Parathyroid adenoma (tissue), 2 donors: Measurements from ENCODE around the gene MAJIN.

Experiments
- H2AFZ ChIP-seq: fragments of 300-600 bp; sonication (generic); one replicate; pipeline ENCODE4 v1.7.0; 2017; ENCODE audit warnings: antibody characterized with exemption, mild to moderate bottlenecking
- H3K27ac ChIP-seq: fragments of 300-600 bp; sonication (generic); one replicate; pipeline ENCODE4 v1.7.0; 2017
- H3K27me3 ChIP-seq: fragments of 300-600 bp; sonication (generic); one replicate; pipeline ENCODE4 v1.7.0; 2017; ENCODE audit warnings: low read length; ENCODE audit not compliant: control insufficient read depth, insufficient read depth
- H3K36me3 ChIP-seq: fragments of 300-600 bp; sonication (generic); one replicate; pipeline ENCODE4 v1.7.0; 2017; ENCODE audit warnings: low read length; ENCODE audit not compliant: control insufficient read depth, insufficient read depth
- H3K4me1 ChIP-seq: fragments of 300-600 bp; sonication (generic); one replicate; pipeline ENCODE4 v1.7.0; 2017; ENCODE audit warnings: control low read depth
- H3K4me2 ChIP-seq: fragments of 300-600 bp; sonication (generic); one replicate; pipeline ENCODE4 v1.7.0; 2017; ENCODE audit warnings: low read length
- H3K4me3 ChIP-seq: fragments of 300-600 bp; sonication (generic); one replicate; pipeline ENCODE4 v1.7.0; 2017; ENCODE audit warnings: low read depth, low read length
- H3K79me2 ChIP-seq: fragments of 300-600 bp; sonication (generic); one replicate; pipeline ENCODE4 v1.7.0; 2017; ENCODE audit warnings: control low read depth
- H3K9ac ChIP-seq: fragments of 300-600 bp; sonication (generic); one replicate; pipeline ENCODE4 v1.7.0; 2017; ENCODE audit warnings: mild to moderate bottlenecking
- H3K9me3 ChIP-seq: fragments of 300-600 bp; sonication (generic); one replicate; pipeline ENCODE4 v1.7.0; 2017; ENCODE audit warnings: low read length; ENCODE audit not compliant: control insufficient read depth
- TF ChIP-seq, protein P1 (sequence below): fragments of 300-600 bp; sonication (generic); IDR thresholded peaks from one replicate; pipeline ENCODE4 v1.7.0; 2017; ENCODE audit warnings: antibody characterized with exemption, mild to moderate bottlenecking
- donor health status: primary hyperparathyroidism.

Gene MAJIN

DNA sequence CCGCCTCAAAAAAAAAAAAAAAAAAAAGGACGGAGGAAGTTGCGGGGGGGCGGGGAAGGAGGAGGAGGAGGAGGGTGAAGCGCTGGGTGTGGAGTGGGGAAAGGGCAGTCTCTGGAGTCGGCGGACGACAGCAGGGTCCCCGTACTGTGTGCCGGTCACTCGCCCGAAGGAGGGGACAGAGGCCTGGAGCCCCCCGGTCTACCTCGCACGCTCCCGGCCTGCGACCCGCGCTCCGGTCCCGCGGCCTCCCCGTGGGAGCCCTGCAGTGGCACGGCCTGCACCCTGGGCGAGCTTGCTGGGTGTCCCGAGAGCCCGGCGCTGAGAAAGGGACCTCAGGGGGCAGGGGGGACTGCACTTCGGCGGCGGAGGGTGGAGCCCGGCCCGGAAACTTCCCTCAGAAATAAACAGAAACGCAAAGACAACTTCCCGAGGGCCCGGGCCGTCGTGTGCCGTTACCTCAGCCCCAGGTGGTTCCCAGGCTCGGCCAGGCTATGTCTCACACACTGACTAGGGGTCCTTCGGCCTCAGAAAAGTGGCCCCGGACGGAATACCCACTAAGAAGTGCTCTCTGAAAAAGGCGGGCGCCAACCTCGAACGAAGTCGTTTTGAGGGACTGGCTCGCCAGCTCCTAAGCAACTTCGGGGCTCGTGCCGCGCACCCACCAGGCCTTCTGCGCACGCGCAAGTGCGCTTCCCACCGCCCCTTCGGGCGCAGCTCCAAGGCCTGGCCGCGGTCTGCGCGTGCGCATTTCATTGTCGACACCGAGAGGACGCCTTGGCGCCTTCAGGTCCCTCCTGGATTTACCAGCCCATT is at the start of gene MAJIN:
MAJIN (minus strand) TSS at position 688 of the 813 bp plus-strand sequence. CDS start 12,703 bp downstream, outside the sequence.
- H3K9ac ChIP-seq: no peak within 1 kb of the TSS
- peak within 1 kb of the TSS; percentile 66 for H2AFZ ChIP-seq
- no peaks in the 10 kb centered on the region for H3K9me3 ChIP-seq
- no peak within 1 kb of the TSS for H3K27ac ChIP-seq
- H3K4me1 ChIP-seq: no peaks in the 10 kb centered on the region
- TF ChIP-seq, protein P1, sequence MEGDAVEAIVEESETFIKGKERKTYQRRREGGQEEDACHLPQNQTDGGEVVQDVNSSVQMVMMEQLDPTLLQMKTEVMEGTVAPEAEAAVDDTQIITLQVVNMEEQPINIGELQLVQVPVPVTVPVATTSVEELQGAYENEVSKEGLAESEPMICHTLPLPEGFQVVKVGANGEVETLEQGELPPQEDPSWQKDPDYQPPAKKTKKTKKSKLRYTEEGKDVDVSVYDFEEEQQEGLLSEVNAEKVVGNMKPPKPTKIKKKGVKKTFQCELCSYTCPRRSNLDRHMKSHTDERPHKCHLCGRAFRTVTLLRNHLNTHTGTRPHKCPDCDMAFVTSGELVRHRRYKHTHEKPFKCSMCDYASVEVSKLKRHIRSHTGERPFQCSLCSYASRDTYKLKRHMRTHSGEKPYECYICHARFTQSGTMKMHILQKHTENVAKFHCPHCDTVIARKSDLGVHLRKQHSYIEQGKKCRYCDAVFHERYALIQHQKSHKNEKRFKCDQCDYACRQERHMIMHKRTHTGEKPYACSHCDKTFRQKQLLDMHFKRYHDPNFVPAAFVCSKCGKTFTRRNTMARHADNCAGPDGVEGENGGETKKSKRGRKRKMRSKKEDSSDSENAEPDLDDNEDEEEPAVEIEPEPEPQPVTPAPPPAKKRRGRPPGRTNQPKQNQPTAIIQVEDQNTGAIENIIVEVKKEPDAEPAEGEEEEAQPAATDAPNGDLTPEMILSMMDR: no peak
- H3K4me2 ChIP-seq: peak within 1 kb of the TSS; percentile 69
- H3K4me3 ChIP-seq: peak within 1 kb of the TSS; percentile 74
- no peaks in the 10 kb centered on the region for H3K36me3 ChIP-seq
- H3K79me2 ChIP-seq: no peaks in the 10 kb centered on the region
- H3K27me3 ChIP-seq: no peaks in the 10 kb centered on the region

DNA sequence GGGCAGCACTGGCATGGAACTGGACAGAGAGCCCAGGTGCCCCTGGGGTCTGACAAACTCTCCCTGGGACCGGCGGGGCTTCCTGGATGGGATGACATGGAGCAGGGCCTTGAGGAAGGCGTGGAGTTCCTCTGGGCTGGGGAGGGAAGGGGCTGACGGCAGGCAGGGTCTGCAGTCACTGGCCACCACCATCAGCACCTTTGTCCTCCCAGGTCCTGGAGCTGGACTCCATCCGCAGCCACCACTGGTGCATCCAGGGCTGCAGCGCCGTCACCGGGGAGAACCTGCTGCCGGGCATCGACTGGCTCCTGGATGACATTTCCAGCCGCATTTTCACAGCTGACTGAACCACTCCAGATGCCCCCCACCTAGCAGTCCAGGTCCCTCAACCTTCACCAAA is 49.6 kb upstream of the MAJIN start:
- no peaks in the 10 kb centered on the region for H3K36me3 ChIP-seq
- no peaks in the 10 kb centered on the region for H3K4me1 ChIP-seq
- no peak overlapping the region for H3K27ac ChIP-seq
- no peaks in the 10 kb centered on the region for H3K79me2 ChIP-seq
- H3K9me3 ChIP-seq: no peaks in the 10 kb centered on the region
- H3K27me3 ChIP-seq: no peaks in the 10 kb centered on the region
- TF ChIP-seq, protein P1: no peak
- no peak overlapping the region for H2AFZ ChIP-seq
- no peak overlapping the region for H3K4me2 ChIP-seq
- no peak overlapping the region for H3K4me3 ChIP-seq
- no peak overlapping the region for H3K9ac ChIP-seq

- Histone ChIP-seq H3K79me2 (no peaks in the 10 kb centered on the region), H3K4me3 (no peak overlapping the region), H2AFZ (no peak overlapping the region), H3K36me3 (no peaks in the 10 kb centered on the region), H3K27me3 (no peaks in the 10 kb centered on the region), H3K9me3 (no peaks in the 10 kb centered on the region), H3K4me2 (no peak overlapping the region), H3K9ac (no peak overlapping the region), H3K4me1 (no peaks in the 10 kb centered on the region), H3K27ac (no peak overlapping the region)
- TF ChIP-seq, protein P1: no peak
Measured at GRCh38 chr11:65021003-65021402, 49.1 kb upstream of the MAJIN start.

DNA sequence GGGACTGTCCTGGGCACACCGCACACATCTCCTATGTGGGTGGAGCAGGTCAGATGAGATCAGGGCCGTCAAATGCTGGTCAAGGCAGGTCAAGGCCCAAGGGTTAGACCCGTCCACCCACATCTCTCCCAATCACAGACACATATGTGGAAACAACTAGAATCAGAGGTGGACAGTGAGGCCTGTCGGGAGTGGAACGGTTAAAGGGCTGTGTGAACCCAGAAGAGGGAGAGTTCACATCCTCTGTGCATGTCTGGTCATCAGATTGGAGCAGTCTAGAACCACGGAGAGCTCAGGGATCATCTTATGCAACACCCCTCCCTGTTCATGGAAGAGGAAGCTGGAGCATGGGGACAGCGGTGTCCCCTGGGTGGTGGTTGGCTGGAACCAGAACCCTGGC is 47.9 kb upstream of the MAJIN start:
- no peak overlapping the region for H3K4me2 ChIP-seq
- H3K36me3 ChIP-seq: no peaks in the 10 kb centered on the region
- TF ChIP-seq, protein P1: no peak
- no peak overlapping the region for H3K9ac ChIP-seq
- no peaks in the 10 kb centered on the region for H3K4me1 ChIP-seq
- no peaks in the 10 kb centered on the region for H3K9me3 ChIP-seq
- no peak overlapping the region for H3K4me3 ChIP-seq
- H3K79me2 ChIP-seq: peaks cover 7% of the 10 kb centered on the region
- H3K27ac ChIP-seq: no peak overlapping the region
- no peak overlapping the region for H2AFZ ChIP-seq
- H3K27me3 ChIP-seq: no peaks in the 10 kb centered on the region

DNA sequence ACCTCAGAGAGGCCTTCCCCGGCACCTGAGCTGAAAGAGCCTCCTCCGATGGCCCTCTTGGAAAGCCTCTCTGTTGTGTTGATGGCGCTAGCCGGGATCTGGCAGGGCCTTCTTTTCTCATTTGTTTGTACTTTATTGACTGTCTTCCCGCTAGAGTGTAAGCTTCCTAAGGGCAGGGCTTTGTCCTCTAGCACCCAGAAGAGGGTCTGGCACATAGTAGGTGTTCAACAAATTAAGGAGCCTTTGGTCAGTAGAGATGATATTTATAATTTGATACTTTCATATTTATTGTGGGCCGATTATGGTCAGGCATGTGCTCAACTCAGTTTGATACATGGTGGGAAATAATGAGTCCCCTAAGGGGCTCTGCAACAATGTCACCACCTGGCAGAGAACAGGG is 46.0 kb upstream of the MAJIN start:
- Histone ChIP-seq H3K9me3 (no peaks in the 10 kb centered on the region), H3K4me2 (no peak overlapping the region), H3K4me1 (no peaks in the 10 kb centered on the region), H3K36me3 (no peaks in the 10 kb centered on the region), H3K79me2 (peaks cover 7% of the 10 kb centered on the region), H3K9ac (no peak overlapping the region), H3K4me3 (no peak overlapping the region), H2AFZ (no peak overlapping the region), H3K27ac (no peak overlapping the region), H3K27me3 (no peaks in the 10 kb centered on the region)
- TF ChIP-seq, protein P1: no peak
